HCT116 (cell line): ENCODE data around the gene PRPS1L1. TPM values are rescaled to one million over a fixed set of nuclear protein-coding genes. Genes with fewer than 3 reads are reported as not detected.

Source experiments
- ATAC-seq: fragments of 200-7000 bp; cut with Tn5 transposase; 2 replicates; pipeline ENCODE4 v1.9.1; 2020; ENCODE audit warnings: mild to moderate bottlenecking, moderate library complexity
- BruUV-seq: library from RNA; stranded (reverse); fragments of 400-500 nt; replicated peaks from 2 replicates; lab custom pipeline; 2021; lab: Mats Ljungman, UMichigan
- CTCF ChIA-PET: fragments of 300-600 bp; sonication (Branson Sonifier 250); formaldehyde crosslinking; loops from one replicate; lab custom pipeline; 2021; ENCODE audit warnings: antibody characterized with exemption; lab: Charles Lee
- POLR2A ChIA-PET: fragments of 300-600, 350-600 bp; sonication (Branson Sonifier 250); formaldehyde crosslinking; loops from one replicate; lab custom pipeline; 2021; ENCODE audit warnings: antibody characterized with exemption; lab: Charles Lee
- RAD21 ChIA-PET, 2 experiments: fragments of 300-600 bp; sonication (Branson Sonifier 250); formaldehyde crosslinking; loops; one replicate each; lab custom pipeline; 2023; ENCODE audit warnings: low total read pairs in 2 of 2; ENCODE audit not compliant: uncharacterized antibody in 2 of 2, unreplicated experiment in 2 of 2, low non-redundant PET in 1 of 2; lab: Charles Lee
- DNase-seq: peaks from one replicate; pipeline ENCODE4 v3.0.0-alpha.2; 2010; ENCODE audit warnings: low read depth, low spot score
- H2AFZ ChIP-seq: fragments of 200-600 bp; shearing (Covaris generic), sonication (generic); 2 replicates; pipeline ENCODE4 v1.6.1; 2017; ENCODE audit warnings: low read depth, mixed run types, mixed read lengths, antibody characterized with exemption, low read length; ENCODE audit not compliant: poor library complexity, severe bottlenecking
- H3K27ac ChIP-seq: 2 replicates; pipeline ENCODE4 v1.5.1; 2012; ENCODE audit warnings: low read depth, low read length
- H3K27me3 ChIP-seq: fragments of 200-600 bp; sonication (generic); 2 replicates; pipeline ENCODE4 v1.6.1; 2016; ENCODE audit warnings: mixed run types, low read length, mixed read lengths; ENCODE audit not compliant: insufficient read depth
- H3K36me3 ChIP-seq, 2 experiments: fragments of 200-500 bp in 1 of 2; fragments of 200-600 bp in 1 of 2; sonication (Bioruptor generic) in 1 of 2; sonication (generic) in 1 of 2; 2 replicates each; pipeline versions ENCODE4 v1.5.1 to v1.6.1; 2014 to 2016; ENCODE audit warnings: low read length in 2 of 2, inconsistent platforms in 1 of 2, mixed read lengths in 1 of 2, mixed run types in 1 of 2; ENCODE audit not compliant: insufficient read depth in 2 of 2, control insufficient read depth in 1 of 2
- H3K4me1 ChIP-seq, 2 experiments: fragments of 200-600 bp in 1 of 2; sonication (generic) in 1 of 2; 2 replicates each; pipeline versions ENCODE4 v1.5.1 to v1.6.1; 2012 to 2017; ENCODE audit warnings: low read length in 2 of 2, inconsistent platforms in 1 of 2, mild to moderate bottlenecking in 1 of 2, mixed read lengths in 1 of 2, mixed run types in 1 of 2, moderate library complexity in 1 of 2; ENCODE audit not compliant: insufficient read depth in 2 of 2, control insufficient read depth in 1 of 2
- H3K4me2 ChIP-seq: fragments of 200-600 bp; sonication (generic); 2 replicates; pipeline ENCODE4 v1.6.1; 2017; ENCODE audit warnings: mixed run types, low read length, mixed read lengths
- H3K4me3 ChIP-seq, 2 experiments: fragments of 200-600 bp in 1 of 2; sonication (generic) in 1 of 2; replicated peaks in 1 of 2; 2 replicates each; pipeline ENCODE4 v1.5.1; 2011 to 2016; ENCODE audit warnings: low read length in 2 of 2, control low read depth in 1 of 2, low read depth in 1 of 2, mild to moderate bottlenecking in 1 of 2, mixed read lengths in 1 of 2, mixed run types in 1 of 2
- H3K79me2 ChIP-seq: fragments of 200-600 bp; sonication (generic); 2 replicates; pipeline ENCODE4 v1.6.1; 2017; ENCODE audit warnings: mild to moderate bottlenecking, mixed run types, low read length, moderate library complexity, mixed read lengths; ENCODE audit not compliant: insufficient read depth
- H3K9ac ChIP-seq: fragments of 200-600 bp; sonication (generic); 2 replicates; pipeline ENCODE4 v1.6.1; 2016; ENCODE audit warnings: low read length, mixed read lengths
- H3K9me2 ChIP-seq: fragments of 200-600 bp; sonication (generic), shearing (Covaris generic); 2 replicates; pipeline ENCODE4 v1.6.1; 2017; ENCODE audit warnings: mixed run types, mild to moderate bottlenecking, moderate library complexity; ENCODE audit not compliant: insufficient read depth
- H3K9me3 ChIP-seq, 2 experiments: fragments of 200-500 bp in 1 of 2; fragments of 200-600 bp in 1 of 2; sonication (Bioruptor generic) in 1 of 2; sonication (generic) in 1 of 2; 2 replicates each; pipeline ENCODE4 v1.6.1; 2014 to 2017; ENCODE audit warnings: low read length in 2 of 2, mixed read lengths in 2 of 2, inconsistent platforms in 1 of 2, low read depth in 1 of 2, mild to moderate bottlenecking in 1 of 2, mixed run types in 1 of 2, moderate library complexity in 1 of 2; ENCODE audit not compliant: control insufficient read depth in 1 of 2, insufficient read depth in 1 of 2
- H4K20me1 ChIP-seq: fragments of 200-600 bp; sonication (generic), shearing (Covaris generic); 2 replicates; pipeline ENCODE4 v1.6.1; 2017; ENCODE audit warnings: mixed run types, mild to moderate bottlenecking, moderate library complexity; ENCODE audit not compliant: insufficient read depth
- CEBPB ChIP-seq: IDR thresholded peaks from 2 replicates; pipeline ENCODE4 v1.6.1; 2012; ENCODE audit warnings: low read depth
- EGR1 ChIP-seq: IDR thresholded peaks from 2 replicates; pipeline ENCODE4 v1.6.1; 2012; ENCODE audit warnings: low read depth
- JUND ChIP-seq: IDR thresholded peaks from 2 replicates; pipeline ENCODE4 v1.6.1; 2012
- POLR2AphosphoS5 ChIP-seq: IDR thresholded peaks from 2 replicates; pipeline ENCODE4 v1.6.1; 2011; ENCODE audit warnings: mild to moderate bottlenecking, low read depth, low read length, moderate library complexity
- RAD21 ChIP-seq: IDR thresholded peaks from 2 replicates; pipeline ENCODE4 v1.6.1; 2012; ENCODE audit warnings: low read depth, mild to moderate bottlenecking
- REST ChIP-seq: IDR thresholded peaks from 2 replicates; pipeline ENCODE4 v1.6.1; 2012; ENCODE audit warnings: low read depth
- SRF ChIP-seq: IDR thresholded peaks from 2 replicates; pipeline ENCODE4 v1.6.1; 2012; ENCODE audit warnings: low read depth
- TCF7L2 ChIP-seq: IDR thresholded peaks from 2 replicates; pipeline ENCODE4 v1.7.0; 2011; ENCODE audit warnings: borderline replicate concordance, inconsistent platforms; ENCODE audit not compliant: insufficient read depth, insufficient read length; ENCODE audit errors: extremely low read depth
- YY1 ChIP-seq: IDR thresholded peaks from 2 replicates; pipeline ENCODE4 v1.6.1; 2011; ENCODE audit warnings: low read length, low read depth, moderate library complexity, mild to moderate bottlenecking; ENCODE audit not compliant: insufficient replicate concordance; ENCODE audit errors: extremely low read depth
- ZFX ChIP-seq: fragments of 450-650 bp; IDR thresholded peaks from 2 replicates; pipeline ENCODE4 v1.6.1; 2017
- ZNF274 ChIP-seq: fragments of 200-500 bp; sonication (Bioruptor generic); IDR thresholded peaks from 2 replicates; pipeline ENCODE4 v1.6.1; 2014; ENCODE audit warnings: mild to moderate bottlenecking, low read depth, low read length, inconsistent platforms
- intact Hi-C: fragments of 100-400 bp; cut with micrococcal nuclease; formaldehyde crosslinking; loops from 2 replicates; pipeline ENCODE4 v1.10.0; 2022
- total RNA-seq: library from RNA; stranded (reverse); gene quantifications from one replicate; pipeline ENCODE4 v1.2.1, GENCODE V29; 2021; ENCODE audit not compliant: unreplicated experiment
- TF ChIP-seq, protein P1 (sequence below): IDR thresholded peaks from 2 replicates; pipeline ENCODE4 v1.6.1; 2012
- TF ChIP-seq, protein P2 (sequence below): IDR thresholded peaks from 2 replicates; pipeline ENCODE4 v1.6.1; 2011; ENCODE audit warnings: mild to moderate bottlenecking, low read length, moderate library complexity; ENCODE audit not compliant: insufficient replicate concordance; ENCODE audit errors: extremely low read depth
- TF ChIP-seq, protein P3 (sequence below): IDR thresholded peaks from 2 replicates; pipeline ENCODE4 v1.6.1; 2012

PRPS1L1 gene
- total RNA-seq, 1 experiment from 2014 or later = not detected

DNA sequence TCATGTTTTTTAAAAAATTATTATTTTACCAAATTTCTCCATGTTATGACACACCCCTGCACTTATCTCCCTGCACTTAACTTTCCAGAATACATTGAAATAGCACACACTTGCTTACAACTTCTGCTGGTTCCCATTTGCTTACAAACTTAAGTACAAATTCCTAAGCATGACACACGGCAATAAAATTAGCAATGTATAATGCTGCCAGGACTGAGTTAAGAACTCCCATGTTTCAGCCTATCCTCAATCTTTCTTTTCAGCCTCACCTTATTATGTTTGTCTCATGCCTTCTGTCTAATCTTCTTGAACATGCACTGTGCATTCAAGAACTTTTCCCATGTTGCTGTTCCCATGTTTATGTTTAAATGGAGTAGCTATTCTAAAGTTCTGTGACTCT is 40.8 kb downstream of the PRPS1L1 start:
- ATAC-seq = no peak

DNA sequence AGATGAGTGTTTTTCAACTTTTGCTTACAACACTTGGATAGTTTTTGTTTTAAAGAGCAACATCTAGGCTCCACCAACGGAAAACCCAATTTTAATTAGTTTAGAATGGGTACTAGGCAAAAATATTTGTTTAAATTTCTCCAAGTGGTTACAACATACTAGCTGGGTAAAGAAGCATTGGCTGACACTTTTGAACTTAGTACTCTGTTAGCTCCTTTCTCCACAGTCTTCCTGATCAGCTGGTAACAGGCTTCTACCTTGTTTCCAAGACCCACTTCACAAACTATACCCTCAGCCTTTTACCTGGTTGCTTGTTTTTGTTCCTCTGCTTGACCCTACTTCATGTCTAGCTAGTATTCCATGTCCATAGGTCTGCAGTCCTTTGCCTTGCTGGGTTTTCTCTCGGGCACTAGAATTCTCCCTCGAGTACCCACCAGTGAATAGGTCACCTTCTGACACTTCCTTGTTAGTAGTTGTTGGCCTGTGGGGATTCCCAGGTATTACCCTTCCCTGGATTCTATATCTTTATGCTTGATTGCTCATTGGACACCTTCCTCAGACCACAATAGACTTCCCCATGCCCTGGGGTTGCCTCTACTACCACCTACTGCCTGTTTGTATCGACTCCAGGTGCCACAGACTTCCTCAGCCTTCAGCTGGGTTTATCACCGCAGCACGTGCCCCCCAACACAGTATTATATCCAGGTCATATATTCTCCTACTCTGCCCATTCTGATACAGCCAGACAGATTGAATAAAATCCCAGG is 42.0 kb downstream of the PRPS1L1 start:
- no peaks in the 10 kb centered on the region for H4K20me1 ChIP-seq
- H3K27ac ChIP-seq = no peak overlapping the region
- intact Hi-C loops = no loop called here
- H3K9me2 ChIP-seq = no peaks in the 10 kb centered on the region
- H3K79me2 ChIP-seq = no peaks in the 10 kb centered on the region
- POLR2A ChIA-PET = no interaction called here
- H2AFZ ChIP-seq = no peak overlapping the region
- H3K27me3 ChIP-seq = no peaks in the 10 kb centered on the region
- DNase-seq = no peak
- ATAC-seq = no peak
- no TSS peak for BruUV-seq
- CTCF ChIA-PET = no interaction called here
- no peak overlapping the region for H3K4me3 ChIP-seq
- H3K9me3 ChIP-seq = no peaks in the 10 kb centered on the region
- H3K4me1 ChIP-seq = no peaks in the 10 kb centered on the region
- RAD21 ChIA-PET = no interaction called here
- no peaks in the 10 kb centered on the region for H3K36me3 ChIP-seq
- H3K9ac ChIP-seq = no peak overlapping the region
- H3K4me2 ChIP-seq = no peak overlapping the region
- TF ChIP-seq EGR1 (no peak), REST (no peak), POLR2AphosphoS5 (no peak), YY1 (no peak), ZNF274 (no peak), ZFX (no peak), JUND (no peak)
- TF ChIP-seq, protein P1, sequence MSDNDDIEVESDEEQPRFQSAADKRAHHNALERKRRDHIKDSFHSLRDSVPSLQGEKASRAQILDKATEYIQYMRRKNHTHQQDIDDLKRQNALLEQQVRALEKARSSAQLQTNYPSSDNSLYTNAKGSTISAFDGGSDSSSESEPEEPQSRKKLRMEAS = no peak
- TF ChIP-seq, protein P2, sequence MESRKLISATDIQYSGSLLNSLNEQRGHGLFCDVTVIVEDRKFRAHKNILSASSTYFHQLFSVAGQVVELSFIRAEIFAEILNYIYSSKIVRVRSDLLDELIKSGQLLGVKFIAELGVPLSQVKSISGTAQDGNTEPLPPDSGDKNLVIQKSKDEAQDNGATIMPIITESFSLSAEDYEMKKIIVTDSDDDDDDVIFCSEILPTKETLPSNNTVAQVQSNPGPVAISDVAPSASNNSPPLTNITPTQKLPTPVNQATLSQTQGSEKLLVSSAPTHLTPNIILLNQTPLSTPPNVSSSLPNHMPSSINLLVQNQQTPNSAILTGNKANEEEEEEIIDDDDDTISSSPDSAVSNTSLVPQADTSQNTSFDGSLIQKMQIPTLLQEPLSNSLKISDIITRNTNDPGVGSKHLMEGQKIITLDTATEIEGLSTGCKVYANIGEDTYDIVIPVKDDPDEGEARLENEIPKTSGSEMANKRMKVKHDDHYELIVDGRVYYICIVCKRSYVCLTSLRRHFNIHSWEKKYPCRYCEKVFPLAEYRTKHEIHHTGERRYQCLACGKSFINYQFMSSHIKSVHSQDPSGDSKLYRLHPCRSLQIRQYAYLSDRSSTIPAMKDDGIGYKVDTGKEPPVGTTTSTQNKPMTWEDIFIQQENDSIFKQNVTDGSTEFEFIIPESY = no peak

More for the DNA sequence above, 40.8 kb downstream of the PRPS1L1 start:
- no peak overlapping the region for H3K4me3 ChIP-seq
- no peak for TF ChIP-seq TCF7L2
- TF ChIP-seq CEBPB = no peak
- TF ChIP-seq, protein P3, sequence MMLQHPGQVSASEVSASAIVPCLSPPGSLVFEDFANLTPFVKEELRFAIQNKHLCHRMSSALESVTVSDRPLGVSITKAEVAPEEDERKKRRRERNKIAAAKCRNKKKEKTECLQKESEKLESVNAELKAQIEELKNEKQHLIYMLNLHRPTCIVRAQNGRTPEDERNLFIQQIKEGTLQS = no peak
- TF ChIP-seq RAD21 = no peak
- no peak for TF ChIP-seq ZFX
- TF ChIP-seq, protein P1 = no peak
- TF ChIP-seq SRF = no peak
- H2AFZ ChIP-seq = no peak overlapping the region
- H3K9ac ChIP-seq = no peak overlapping the region
- RAD21 ChIA-PET = no interaction called here
- no peaks in the 10 kb centered on the region for H3K27me3 ChIP-seq
- H3K4me1 ChIP-seq = no peaks in the 10 kb centered on the region
- no peaks in the 10 kb centered on the region for H3K79me2 ChIP-seq
- CTCF ChIA-PET = no interaction called here
- no peak for DNase-seq
- no peak overlapping the region for H3K27ac ChIP-seq
- H3K36me3 ChIP-seq = no peaks in the 10 kb centered on the region
- intact Hi-C loops = no loop called here
- POLR2A ChIA-PET = no interaction called here
- no peaks in the 10 kb centered on the region for H4K20me1 ChIP-seq
- BruUV-seq = no TSS peak
- H3K9me3 ChIP-seq = no peaks in the 10 kb centered on the region
- no peaks in the 10 kb centered on the region for H3K9me2 ChIP-seq
- no peak overlapping the region for H3K4me2 ChIP-seq
